ENCODE measurements around the gene SLC47A2. TPM values are rescaled to one million over a fixed set of nuclear protein-coding genes. Genes with fewer than 3 reads are reported as not detected.
A peak's percentile ranks its signal among the peaks of the same experiment; 100 is the strongest.
"Not testable (repeated sequence)": the region's sequence is repeated elsewhere in the genome, so short reads cannot be mapped to it uniquely, and the experiment has no call there.

Gene SLC47A2
- total RNA-seq, 6 donors from 2014 or later: 0.09 TPM; not detected in 5

DNA sequence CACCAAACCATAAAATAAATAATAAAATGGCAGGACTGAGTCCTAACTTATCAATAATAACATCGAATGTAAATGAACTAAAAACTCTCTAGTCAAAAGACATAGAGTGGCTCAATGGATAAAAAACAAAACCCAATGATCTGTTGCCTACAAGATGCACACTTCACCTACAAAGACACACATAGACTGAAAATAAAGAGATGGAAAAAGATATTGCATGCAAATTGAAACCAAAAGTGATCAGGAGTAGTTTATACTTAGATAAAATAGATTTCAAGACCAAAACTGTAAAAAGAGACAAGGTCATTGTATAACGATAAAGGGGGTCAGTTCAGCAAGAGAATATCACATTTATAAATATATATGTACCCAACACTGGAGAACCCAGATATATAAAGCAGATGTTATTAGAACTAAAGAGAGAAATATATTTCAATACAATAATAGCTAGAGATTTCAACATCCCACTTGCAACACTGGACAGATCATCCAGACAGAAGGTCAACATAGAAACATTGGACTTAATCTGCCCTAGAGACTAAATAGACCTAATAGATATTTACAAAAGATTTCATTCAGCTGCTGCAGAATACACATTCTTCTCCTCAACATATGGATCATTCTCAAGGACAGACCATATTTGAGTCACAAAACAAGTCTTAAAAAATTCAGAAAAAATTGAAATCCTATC lies 29.8 kb downstream of the SLC47A2 start:
- Histone ChIP-seq H3K4me3 (no peak overlapping the region), H3K4me1 (no peaks in the 10 kb centered on the region), H3K9me3 (no peaks in the 10 kb centered on the region), H3K27ac (no peak overlapping the region), H3K36me3 (no peaks in the 10 kb centered on the region), H3K27me3 (no peaks in the 10 kb centered on the region)
- no peak for ATAC-seq (ENCODE audit: low FRiP score in 2 of 2)
- TF ChIP-seq POLR2AphosphoS5 (IDR thresholded peaks at IDR 0.05): no peak
- TF ChIP-seq, protein P1, sequence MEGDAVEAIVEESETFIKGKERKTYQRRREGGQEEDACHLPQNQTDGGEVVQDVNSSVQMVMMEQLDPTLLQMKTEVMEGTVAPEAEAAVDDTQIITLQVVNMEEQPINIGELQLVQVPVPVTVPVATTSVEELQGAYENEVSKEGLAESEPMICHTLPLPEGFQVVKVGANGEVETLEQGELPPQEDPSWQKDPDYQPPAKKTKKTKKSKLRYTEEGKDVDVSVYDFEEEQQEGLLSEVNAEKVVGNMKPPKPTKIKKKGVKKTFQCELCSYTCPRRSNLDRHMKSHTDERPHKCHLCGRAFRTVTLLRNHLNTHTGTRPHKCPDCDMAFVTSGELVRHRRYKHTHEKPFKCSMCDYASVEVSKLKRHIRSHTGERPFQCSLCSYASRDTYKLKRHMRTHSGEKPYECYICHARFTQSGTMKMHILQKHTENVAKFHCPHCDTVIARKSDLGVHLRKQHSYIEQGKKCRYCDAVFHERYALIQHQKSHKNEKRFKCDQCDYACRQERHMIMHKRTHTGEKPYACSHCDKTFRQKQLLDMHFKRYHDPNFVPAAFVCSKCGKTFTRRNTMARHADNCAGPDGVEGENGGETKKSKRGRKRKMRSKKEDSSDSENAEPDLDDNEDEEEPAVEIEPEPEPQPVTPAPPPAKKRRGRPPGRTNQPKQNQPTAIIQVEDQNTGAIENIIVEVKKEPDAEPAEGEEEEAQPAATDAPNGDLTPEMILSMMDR (IDR thresholded peaks at IDR 0.05): no peak
- no peak for TF ChIP-seq EP300 (IDR thresholded peaks at IDR 0.05)
- 91 to 94% methylated on average over 2 of the region's 2 CpGs for WGBS, 2 donors
- DNase-seq: no peak

- not testable (repeated sequence) for ATAC-seq (ENCODE audit: low FRiP score in 2 of 2)
These were observed 31.3 kb downstream of the SLC47A2 start for GRCh38 chr17:19684909-19685580.

DNA sequence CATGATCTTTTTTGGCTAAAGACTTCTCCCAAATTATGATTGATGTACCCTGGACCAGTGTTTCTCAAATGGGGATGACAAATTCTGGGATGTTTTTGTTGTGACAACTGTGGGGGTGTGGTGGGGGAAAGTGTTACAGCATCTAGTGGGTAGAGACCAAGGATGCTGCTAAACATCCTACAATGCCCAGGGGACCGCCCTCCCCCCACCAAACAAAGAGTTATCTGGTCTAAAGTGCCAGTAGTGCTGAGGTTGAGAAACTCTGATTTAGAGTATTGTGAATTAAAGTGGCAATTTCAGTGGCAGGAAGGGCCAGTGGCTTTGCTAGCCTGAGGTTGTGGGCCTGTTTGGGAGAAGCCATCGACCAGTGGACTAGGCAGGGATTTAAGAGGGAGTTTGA lies 33.3 kb downstream of the SLC47A2 start:
- H3K4me3 ChIP-seq: no peak overlapping the region
- DNase-seq (no peak), ATAC-seq (ENCODE audit: low FRiP score in 2 of 2) (no peak)
- TF ChIP-seq POLR2AphosphoS5 (IDR thresholded peaks at IDR 0.05) (no peak), EP300 (IDR thresholded peaks at IDR 0.05) (no peak), POLR2A (IDR thresholded peaks at IDR 0.05) (no peak)
- TF ChIP-seq, protein P1 (IDR thresholded peaks at IDR 0.05): no peak
- WGBS, 2 donors: 93 to 96% methylated on average over 2 of the region's 2 CpGs
- peaks cover 0 to 14% (median 0%) of the 10 kb centered on the region in 4 donors for H3K36me3 ChIP-seq
- no peaks in the 10 kb centered on the region for H3K27me3 ChIP-seq
- H3K4me1 ChIP-seq: no peaks in the 10 kb centered on the region
- H3K27ac ChIP-seq: no peak overlapping the region
- no peaks in the 10 kb centered on the region for H3K9me3 ChIP-seq

More at GRCh38 chr17:19684909-19685580, 31.3 kb downstream of the SLC47A2 start:
- H3K9me3 ChIP-seq, H3K4me3 ChIP-seq, H3K27ac ChIP-seq, H3K27me3 ChIP-seq, H3K4me1 ChIP-seq, H3K36me3 ChIP-seq: not testable (repeated sequence)
- peak in 1 of 2 donors; percentile 58 for DNase-seq
- 87 to 96% methylated on average over 21 to 28 of the region's 32 CpGs for WGBS, 2 donors

DNA sequence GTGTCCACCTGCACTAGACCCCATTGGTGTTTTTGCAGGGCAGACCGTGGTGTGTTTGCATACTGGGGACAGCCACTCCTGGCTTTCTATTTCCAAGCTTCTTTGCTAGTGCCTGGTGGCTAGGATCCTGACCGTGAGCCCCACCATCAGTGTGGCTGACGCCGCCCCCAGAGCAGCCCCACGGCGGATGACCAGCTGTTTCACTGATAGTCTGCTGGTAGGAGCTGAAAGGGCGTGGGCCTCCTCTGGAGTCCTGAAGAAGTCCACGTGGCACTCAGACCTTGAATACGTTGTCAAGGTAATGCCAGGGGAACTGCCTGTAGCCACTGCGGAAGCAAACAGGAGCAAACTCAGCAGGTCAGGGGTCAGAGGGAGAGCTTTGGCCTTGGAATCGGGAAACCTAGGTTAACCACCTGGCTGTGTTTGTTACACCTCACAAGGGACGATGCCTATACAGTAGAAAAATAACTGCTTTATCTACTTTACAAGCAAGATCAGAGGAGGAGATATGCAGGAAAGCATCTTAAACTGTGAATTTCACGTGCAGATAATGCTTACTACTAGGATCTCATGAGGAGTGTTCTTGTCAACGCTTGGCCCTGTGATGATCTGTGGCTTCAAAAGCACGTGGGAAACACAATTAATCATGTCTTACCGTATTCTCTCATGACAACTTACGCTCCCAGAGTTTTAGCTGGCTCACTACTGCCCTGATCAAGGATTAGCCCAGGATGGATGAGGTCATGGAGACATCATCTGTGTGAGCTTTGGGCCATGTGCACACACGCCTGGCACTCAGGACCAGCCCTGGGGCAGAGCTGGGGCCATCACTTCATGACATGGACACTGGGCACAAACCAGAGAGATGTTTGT lies 37.6 kb downstream of the SLC47A2 start:
- WGBS, 2 donors: 93 to 95% methylated on average over 15 to 18 of the region's 18 CpGs
- H3K27me3 ChIP-seq: no peaks in the 10 kb centered on the region
- H3K9me3 ChIP-seq: no peaks in the 10 kb centered on the region
- H3K27ac ChIP-seq: peak overlapping the region in 1 of 4 donors; percentile 43
- ATAC-seq (ENCODE audit: low FRiP score in 2 of 2): no peak
- DNase-seq: peak in 1 of 2 donors; percentile 36
- no peak overlapping the region for H3K4me3 ChIP-seq
- H3K36me3 ChIP-seq: peaks cover 0 to 39% (median 4%) of the 10 kb centered on the region in 4 donors
- peaks cover 0 to 7% (median 3%) of the 10 kb centered on the region in 4 donors for H3K4me1 ChIP-seq
- TF ChIP-seq, protein P1 (IDR thresholded peaks at IDR 0.05): no peak
- TF ChIP-seq EP300 (IDR thresholded peaks at IDR 0.05) (no peak), POLR2AphosphoS5 (IDR thresholded peaks at IDR 0.05) (no peak), POLR2A (IDR thresholded peaks at IDR 0.05) (no peak)
